HG02852 (cell line): ENCODE measurements around the gene MACROD2.

Experiments
- ATAC-seq: cut with Tn5 transposase; IDR thresholded peaks from one replicate; pipeline ENCODE4 v1.9.1; 2021; ENCODE audit warnings: mild to moderate bottlenecking, moderate library complexity; ENCODE audit not compliant: unreplicated experiment

The MACROD2 gene

DNA sequence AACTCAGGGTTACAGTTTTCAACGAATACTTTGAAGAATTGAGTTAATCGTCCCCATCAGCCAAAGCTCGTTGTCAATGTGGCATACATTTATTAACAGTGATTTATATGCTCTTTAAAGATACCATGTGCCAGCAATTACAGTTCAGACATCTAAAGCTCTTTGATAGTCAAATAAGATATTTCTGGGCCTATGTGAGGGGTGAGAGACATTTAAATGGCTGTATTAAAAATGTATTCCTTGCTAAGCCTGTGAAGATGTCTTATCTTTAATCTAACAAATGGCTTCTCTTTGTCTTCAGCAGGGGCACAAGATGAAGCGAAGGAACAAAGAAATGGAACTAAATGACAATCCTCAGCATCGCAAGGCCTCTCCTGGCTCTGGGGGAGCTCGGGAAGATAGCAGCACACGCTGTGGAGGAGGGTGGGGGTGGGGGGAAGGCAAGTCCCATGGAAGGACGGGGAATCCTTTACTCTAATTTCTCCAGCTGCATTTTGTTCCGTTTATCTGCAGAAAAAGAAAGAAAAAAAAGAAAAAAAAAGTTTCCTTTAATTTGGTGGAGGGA lies 2054.3 kb downstream of the MACROD2 start:
- no peak for ATAC-seq

DNA sequence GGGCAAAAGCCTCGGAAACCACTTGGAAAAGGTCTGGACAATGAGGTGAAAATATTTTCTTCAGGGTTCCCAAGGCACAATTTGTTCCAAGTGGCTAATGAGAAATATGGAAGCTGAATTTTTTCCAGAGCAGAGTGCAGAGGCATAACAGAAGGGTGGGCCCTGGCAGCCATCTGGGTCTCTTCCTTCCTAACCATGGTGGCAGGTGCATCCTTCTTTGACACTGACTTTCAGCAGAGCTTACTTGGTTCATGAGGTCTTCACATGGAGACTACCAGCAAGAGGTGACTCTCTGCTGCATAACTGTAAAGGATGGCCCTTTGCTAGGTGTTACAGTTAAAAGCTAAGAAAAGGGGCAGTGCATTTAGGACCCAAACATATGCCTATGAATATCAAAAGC lies 2055.1 kb downstream of the MACROD2 start:
- ATAC-seq = no peak

DNA sequence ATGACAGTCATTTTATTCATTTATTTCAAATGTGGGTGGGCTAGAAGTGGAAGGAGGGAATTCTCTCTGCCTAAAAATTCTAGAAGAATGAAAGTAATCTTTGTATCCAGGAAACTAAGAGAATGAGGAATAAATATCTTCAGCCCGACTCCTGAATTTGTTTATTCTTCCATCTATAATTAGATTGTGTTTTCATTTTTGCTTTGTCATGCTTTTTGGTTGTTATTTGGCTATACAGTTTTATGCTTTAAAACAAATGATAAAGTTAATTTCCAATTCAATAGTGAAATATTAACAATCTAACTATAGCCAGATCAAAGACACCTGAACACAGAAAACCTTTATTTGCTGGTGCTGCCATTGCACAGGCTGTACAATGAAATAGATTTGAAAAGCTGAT lies 2056.7 kb downstream of the MACROD2 start:
- ATAC-seq = no peak

DNA sequence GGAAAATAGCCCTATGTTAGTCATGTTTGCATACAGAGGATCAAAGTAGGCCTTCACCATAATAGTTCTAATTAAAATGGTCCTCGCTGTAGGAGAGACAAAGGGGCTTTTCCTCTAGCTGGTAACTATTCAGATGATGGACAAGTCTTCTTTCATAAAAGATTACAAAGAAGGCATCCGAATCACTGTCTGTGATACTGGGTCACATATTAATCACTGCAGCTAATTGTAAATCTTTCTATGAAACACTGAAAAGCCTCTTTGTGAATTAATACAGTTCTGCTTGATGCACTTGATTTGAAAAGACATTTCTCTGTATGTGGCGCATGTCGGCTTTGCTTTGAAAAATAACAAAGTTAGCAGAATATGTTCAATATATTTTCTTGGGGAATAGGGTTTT lies 2057.1 kb downstream of the MACROD2 start:
- no peak for ATAC-seq

DNA sequence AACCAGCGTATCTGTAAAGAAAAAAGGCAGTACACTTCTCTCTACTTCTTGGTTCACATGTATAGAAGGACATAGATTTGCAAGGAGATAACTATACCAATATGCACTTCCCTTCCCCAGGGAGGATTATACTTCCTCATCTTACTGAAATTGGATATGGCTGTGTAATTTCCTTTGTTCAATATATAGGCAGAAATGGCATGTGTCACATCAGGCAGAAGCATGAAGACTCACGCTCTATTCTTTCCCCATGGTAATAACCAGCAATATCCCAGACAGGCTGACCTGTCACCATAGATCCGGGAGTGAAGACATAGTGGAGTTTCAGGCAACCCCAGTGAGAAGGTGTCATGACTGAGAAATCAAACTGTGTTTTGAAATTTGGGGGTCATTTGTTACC lies 2059.7 kb downstream of the MACROD2 start:
- no peak for ATAC-seq

DNA sequence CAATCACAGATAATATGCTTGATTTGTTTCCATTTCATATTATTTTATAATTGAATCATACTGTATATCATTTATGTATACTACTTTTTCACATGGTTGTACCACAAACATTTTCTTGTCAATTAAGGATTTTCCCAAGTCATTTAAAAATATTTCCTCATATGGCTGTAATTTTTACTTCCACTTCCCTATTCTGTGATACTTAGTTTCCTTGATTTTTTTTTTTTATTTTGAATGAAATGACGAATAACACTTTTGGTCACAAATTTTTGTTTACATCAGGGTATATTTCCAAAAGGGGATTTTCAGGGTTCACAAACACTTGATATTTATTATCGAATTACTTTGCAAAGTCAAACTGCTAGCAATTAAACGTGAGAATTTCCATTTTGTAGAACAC lies 2062.3 kb downstream of the MACROD2 start:
- ATAC-seq = no peak

DNA sequence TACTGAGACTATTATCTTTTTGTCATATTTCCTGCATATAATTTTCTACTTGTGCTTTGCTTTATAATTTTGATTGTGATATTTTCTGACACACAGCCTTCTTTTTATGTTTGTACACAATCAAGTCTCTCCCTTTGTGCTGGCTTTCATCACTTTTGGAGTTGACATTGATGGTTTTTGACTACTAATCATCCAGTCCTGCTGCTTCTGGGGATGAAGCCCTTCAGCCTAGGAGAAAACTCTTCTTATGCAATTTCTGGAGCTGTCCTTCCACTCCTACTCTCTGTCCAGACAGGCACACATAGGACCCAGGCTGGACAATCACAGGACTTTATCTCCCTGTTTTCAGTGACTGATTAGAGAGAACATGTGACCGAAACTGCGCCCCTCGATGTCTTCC lies 2063.0 kb downstream of the MACROD2 start:
- ATAC-seq = no peak

DNA sequence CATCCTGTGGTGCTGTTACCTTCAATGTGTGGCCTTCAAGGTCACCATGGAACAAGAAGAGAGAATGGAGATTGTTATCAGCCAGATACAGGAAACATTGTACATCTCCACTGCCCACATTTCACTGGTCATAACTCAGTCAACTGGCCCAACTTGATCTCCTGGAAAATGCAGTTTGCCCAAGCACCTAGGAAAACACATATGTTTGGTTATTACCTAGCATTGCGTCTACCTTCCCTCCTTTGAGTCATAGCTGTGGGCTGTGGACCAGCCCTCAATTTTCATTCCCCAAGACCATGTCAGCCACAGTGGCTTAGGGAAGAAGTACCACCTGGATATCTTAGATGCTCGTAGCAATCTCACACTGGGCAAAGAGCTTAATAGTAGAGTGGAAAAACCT lies 2064.5 kb downstream of the MACROD2 start:
- no peak for ATAC-seq

DNA sequence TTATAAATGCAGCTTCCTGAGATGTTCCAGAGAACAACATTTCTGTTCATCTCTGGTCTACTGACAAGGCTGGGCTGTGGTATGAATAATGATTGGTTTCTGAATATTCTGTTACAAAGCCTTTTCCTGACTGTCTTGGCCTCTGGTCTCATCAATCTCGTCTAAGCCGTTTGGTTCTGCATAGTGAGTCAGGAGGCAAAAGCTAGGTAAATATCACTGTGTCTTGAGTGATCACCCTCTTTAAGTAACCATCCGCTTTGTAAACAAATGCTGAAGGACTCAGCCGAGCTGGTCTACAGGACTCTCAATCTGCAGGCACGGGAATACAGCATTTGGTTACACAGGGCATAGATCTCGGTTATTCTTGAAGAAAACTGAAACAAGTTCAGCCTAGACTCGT lies 2066.0 kb downstream of the MACROD2 start:
- no peak for ATAC-seq

DNA sequence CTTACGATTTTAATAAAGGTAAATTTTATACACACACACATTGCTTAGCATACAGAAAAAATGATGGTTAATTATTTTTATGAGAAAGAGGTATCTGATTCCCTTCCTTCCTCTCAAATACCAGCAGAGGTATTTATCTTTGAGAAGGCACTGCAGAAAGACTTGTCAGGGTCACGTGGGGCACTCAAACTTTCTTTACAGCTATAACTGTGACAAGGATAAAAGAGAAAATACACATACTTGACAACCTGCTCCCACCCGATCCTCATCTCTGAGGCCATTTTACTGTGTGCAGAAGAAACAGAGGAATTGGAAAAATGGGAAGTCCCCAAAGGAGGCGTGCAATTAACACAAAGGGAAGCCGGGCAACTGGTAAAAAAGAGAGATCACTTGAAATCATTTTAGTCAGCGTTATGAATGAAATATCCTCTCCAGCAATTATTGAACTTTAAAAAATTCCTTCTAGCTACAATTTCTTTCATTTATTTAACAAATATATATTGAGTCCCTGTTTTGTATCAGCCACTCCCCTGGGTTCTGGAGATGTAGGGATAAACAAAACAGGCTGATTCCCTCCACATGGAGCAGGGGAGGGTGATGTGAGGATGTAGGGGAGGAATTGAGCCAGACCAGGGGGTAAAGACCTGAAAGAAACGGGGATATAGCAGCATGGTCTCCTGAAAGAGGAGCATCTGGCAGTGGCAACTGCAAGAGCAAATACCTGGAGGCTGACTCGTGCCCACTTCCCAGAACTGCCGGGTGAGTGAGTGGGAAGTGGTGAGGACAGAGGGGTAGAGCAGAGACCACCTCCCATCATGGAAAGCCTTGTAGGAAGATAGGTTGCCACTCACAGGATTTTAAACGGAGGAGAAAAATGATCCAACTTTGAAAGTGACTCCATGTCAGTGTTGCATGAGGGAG lies 2067.6 kb downstream of the MACROD2 start:
- no peak for ATAC-seq

DNA sequence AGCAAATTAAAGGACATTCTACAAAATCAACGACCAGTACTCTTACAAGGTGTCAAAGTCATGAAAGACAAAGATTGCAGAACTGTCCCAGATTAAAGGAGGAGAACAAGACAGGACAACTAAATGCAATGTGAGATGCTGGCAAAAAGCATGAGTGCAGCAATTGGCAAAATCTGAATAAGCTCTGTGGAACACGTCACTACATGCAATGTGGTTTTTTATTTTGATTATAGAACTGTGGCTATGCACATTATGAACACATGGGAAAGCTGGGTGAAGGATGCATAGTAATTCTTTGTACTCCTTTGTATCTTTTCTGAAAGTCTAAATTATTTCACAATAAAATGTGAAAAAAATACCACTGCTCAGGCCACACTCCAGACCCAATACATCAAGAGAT lies 2068.6 kb downstream of the MACROD2 start:
- no peak for ATAC-seq

DNA sequence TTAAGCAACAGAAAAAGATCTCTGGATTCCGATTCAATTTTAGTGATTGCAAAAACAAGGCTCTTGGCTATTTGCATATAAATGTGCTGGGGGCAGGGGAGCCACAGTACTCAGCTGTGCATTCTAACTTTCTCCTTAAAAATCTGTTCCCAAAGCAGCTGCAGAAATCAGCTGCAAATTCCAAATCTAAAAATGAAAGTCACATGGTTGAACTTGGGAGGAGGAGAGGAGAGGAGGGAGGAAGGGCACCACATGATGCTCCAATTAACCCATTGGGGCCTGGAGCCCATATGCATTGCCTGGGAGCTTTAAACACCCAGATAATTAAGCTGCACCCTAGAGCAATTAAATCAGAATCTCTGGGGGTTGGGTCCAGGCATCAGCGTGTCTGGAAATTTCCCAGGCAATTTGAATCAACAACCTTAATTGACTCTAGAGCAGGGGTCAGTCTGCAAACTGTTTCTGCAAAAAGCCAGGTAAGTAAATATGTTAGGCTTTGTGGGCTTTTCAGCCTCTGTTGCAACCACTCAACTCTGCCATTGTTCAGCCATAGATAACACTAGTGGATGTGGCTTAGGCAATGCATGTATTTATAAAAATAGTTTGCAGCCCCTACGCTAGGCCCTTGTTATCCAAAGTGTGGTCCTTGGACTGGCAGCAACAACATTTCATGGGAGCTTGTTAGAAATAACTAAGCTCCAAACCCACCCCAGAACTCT lies 2069.8 kb downstream of the MACROD2 start:
- ATAC-seq = no peak

DNA sequence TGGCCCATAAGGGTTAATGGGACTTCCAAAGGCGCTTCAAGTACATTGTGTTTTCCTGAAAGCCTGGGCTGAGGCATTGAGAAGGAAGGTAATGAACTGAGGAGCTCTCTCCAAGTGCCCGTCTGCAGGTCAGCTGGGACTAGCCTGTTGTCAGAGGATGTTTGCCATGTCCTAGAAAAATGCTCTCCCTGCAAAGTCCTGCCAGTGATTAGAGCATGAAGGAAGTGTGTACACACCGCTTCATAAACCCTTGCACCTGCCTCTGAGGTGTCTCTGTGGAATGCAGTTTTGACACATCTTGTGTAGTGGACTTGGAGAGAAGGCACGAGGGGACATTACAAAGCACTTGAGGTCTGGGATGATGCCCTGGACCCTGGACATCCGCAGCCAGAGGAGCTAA lies 2071.3 kb downstream of the MACROD2 start:
- no peak for ATAC-seq

DNA sequence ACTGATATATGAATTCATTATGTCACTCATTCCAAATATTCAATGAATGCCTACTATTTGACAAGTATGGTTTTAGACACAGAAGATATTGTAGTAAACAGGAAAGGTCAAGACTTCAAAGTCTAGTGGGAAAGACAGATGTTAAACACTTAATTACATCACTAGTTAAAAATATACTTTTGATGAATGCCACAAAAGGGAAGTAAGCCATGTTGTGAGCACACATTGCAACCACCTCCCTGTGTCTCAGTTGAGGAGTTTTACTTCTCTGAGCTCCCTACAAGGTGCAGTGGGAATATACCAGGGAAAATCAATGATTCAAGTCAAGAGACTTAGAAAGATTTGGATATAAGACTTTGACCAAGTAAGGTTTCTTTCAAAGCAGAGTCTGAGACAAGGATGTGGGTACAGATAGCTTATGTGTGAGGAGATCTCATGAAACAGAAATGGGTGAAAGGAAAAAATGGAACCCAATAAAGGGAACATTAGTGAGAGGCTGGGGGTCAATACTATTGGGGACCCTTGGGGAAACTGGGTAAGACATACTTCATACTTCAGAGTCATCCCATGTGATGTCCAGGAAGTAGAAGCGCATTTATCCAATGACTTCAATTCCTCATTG lies 2074.2 kb downstream of the MACROD2 start:
- peak; percentile 80 for ATAC-seq

DNA sequence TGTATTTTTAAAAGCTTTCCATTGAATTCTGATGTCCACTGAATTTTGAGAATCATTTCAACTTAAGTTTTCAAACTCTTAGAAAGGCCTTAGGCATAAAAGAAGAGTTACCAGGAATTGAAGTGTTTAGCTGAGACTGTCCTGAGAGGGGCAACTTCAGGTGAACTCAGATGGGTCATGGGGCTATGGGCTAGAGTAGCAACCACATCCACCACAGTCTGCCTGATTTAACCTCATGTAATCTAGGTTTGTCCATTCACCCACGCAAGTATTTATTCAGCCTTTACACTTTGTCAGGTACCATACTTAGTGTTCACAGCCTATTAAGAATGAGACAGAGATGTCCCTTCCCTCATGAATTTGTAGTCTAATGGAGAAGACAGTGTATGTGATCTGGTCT lies 2076.9 kb downstream of the MACROD2 start:
- ATAC-seq = no peak

DNA sequence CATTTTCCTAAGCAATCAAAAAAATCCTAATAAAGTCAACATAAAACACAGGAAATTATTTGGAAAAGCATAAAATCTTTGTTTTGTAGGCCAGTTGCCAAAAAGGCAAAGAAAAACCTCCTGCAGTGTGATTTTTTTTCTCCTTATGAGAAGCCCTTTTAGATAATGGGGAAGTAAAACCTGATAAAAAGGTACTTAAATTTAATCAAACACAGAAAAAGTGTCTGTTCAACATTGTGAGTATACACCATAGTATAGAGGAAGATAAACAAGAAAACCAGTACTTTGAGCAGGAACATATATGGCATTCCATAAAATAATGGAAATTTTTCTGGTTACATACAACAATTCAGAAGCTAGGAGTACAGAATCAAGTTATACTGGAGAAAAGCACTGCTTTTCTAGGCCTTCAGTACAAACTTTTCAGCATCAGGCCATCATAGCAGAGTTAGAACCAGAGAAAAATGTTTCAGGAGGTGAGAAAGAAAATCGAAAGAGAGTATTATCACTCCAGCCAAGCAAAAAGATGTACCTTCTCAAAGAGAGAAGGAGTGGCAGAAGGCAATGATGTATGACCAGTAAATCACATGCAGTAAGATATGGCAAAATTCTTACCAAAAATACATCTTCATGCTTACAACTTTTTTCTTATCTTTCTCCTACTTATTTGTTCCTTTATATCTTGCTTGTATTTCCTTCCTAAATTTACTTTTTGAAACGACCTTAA lies 2083.0 kb downstream of the MACROD2 start:
- ATAC-seq = no peak

DNA sequence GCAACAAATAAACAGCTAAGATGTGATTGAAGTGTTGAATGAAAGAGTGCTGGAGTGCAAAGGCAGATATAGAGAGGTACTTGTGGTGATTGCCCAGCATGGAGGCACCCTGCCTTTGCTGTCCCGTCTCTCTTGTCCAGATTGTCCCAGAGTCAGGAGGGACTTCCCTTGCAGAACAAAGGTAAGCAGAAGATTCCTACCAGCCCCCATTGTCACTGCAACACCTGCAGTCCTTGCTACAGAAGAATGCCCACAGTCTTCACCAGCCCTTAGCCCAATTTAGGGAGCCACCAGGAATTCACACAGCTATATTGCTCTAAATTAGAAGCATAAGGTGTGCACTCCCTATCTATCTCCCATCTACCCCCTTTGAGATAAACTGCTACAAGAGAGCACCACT lies 2086.1 kb downstream of the MACROD2 start:
- ATAC-seq = no peak

DNA sequence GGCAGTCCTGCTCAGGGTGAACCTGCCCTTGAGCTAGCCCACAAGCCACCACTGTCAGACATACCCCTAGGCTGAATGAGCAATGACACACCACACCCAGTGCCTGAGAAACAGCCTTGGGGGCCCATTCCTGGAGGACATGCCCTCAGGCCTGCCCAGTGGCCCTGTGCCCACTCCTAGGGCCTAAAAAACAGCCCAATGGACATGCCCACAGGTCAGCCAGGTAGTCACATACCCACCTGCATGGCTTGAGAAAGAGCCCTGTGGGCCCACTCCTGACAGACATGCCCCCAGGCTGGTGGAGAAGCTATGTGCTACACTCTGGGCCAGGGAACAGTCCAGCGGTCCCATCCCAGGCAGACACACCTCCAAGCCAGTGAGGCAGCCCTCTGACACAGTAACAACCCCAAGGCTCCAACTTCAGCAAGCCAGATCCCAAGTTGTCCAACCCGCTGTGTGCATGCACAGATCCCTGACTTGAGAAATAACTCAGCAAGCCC lies 2086.8 kb downstream of the MACROD2 start:
- no peak for ATAC-seq

DNA sequence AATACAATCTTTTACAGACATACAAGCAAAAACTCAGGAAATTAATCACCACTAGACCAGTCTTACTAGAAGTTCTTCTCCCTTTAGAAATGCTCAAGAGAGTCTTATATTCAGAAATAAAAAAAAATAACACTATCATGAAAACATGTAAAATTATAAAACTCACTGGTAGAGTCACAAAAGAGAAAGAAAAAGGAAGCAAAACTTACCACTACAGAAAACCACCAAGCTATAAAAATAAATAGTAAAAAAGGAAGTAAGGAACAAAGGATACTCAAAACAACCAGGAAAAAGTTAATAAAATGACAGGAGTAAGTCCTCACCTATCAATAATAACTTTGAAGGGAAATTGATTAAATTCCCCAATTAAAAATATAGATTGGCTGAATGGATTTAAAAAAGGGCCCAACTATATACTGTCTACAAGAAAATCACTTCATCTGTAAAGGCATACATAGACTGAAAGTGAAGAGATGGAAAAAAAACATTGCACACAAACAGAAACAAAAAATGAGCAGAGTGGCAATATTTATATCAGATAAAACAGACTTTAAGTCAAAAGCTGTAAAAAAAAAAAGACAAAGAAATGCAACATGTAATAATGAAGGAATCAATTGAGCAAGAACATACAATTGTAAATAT lies 2088.4 kb downstream of the MACROD2 start:
- ATAC-seq = no peak

DNA sequence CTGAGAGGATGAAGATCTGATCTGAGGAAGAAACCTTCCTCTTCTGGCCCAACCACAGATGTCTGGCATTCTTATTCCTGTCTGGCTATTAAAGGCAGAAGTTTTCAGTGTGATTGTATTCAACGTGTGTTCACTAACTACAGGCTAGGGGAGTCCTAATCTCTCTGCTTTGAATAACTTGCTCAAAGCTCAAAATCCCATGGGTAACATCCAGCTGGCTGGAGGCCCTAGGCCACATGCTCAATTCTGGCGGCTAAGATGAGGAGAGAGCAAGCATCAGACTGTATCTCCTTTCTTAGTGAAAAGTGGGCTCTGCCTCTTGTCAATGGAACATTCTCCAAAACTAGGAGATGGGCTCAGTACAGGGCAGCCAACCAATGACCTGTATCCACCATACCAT lies 2099.9 kb downstream of the MACROD2 start:
- no peak for ATAC-seq
